HG03135 (cell line): ENCODE measurements around the gene TIMM23B.
A peak's percentile ranks its signal among the peaks of the same experiment; 100 is the strongest.
"Not testable (repeated sequence)": the region's sequence is repeated elsewhere in the genome, so short reads cannot be mapped to it uniquely, and the experiment has no call there.

ENCODE experiments used
- ATAC-seq: cut with Tn5 transposase; IDR thresholded peaks from one replicate; pipeline ENCODE4 v1.9.1; 2021; ENCODE audit warnings: mild to moderate bottlenecking, moderate library complexity; ENCODE audit not compliant: unreplicated experiment

Gene TIMM23B

GRCh38 chr10:49941447-49942338, at the start of gene TIMM23B, which contains the start of gene PARG:
Gene TIMM23B, plus strand, starts transcription at chr10:49942053. Its CDS starts 142 bp downstream, at chr10:49942195.
Gene PARG, minus strand, starts transcription at chr10:49942027. Its CDS starts 302 bp downstream, at chr10:49941725.
- peak; percentile 67 for ATAC-seq

- not testable (repeated sequence) for ATAC-seq
Measured at GRCh38 chr10:49899999-49900398, 41.9 kb upstream of the TIMM23B start.

- not testable (repeated sequence) for ATAC-seq
Measured at GRCh38 chr10:49900406-49900805, 41.4 kb upstream of the TIMM23B start.

- ATAC-seq: not testable (repeated sequence)
Measured at GRCh38 chr10:49903829-49904228, 38.0 kb upstream of the TIMM23B start.

- ATAC-seq: not testable (repeated sequence)
Measured at GRCh38 chr10:49908290-49909080, 33.4 kb upstream of the TIMM23B start.

GRCh38 chr10:49910295-49910694, 31.6 kb upstream of the TIMM23B start:
- ATAC-seq: not testable (repeated sequence)

- ATAC-seq: not testable (repeated sequence)
Measured at GRCh38 chr10:49916451-49916850, 25.4 kb upstream of the TIMM23B start.

GRCh38 chr10:49917927-49918326, 23.9 kb upstream of the TIMM23B start:
- not testable (repeated sequence) for ATAC-seq

GRCh38 chr10:49922041-49922440, 19.8 kb upstream of the TIMM23B start:
- not testable (repeated sequence) for ATAC-seq

- not testable (repeated sequence) for ATAC-seq
Measured at GRCh38 chr10:49923572-49923971, 18.3 kb upstream of the TIMM23B start.

- ATAC-seq: not testable (repeated sequence)
Measured at GRCh38 chr10:49931276-49931675, 10.6 kb upstream of the TIMM23B start.

GRCh38 chr10:49931959-49932728, 9.7 kb upstream of the TIMM23B start:
- not testable (repeated sequence) for ATAC-seq

GRCh38 chr10:49942339-49942705, 469 bp downstream of the TIMM23B start:
- ATAC-seq: peak; percentile 14

- ATAC-seq: not testable (repeated sequence)
Measured at GRCh38 chr10:49943607-49944006, 1.8 kb downstream of the TIMM23B start.

GRCh38 chr10:49948142-49948541, 6.3 kb downstream of the TIMM23B start:
- peak; percentile 59 for ATAC-seq

GRCh38 chr10:49948737-49949136, 6.9 kb downstream of the TIMM23B start:
- ATAC-seq: not testable (repeated sequence)

- not testable (repeated sequence) for ATAC-seq
Measured at GRCh38 chr10:49952006-49952405, 10.2 kb downstream of the TIMM23B start.

- ATAC-seq: not testable (repeated sequence)
Measured at GRCh38 chr10:49953122-49953521, 11.3 kb downstream of the TIMM23B start.

- ATAC-seq: not testable (repeated sequence)
Measured at GRCh38 chr10:49970331-49970857, 28.5 kb downstream of the TIMM23B start.

- not testable (repeated sequence) for ATAC-seq
Measured at GRCh38 chr10:49971466-49971865, 29.6 kb downstream of the TIMM23B start.
